HAP-1 (cell line): ENCODE measurements around the gene CEBPB.
A peak's percentile ranks its signal among the peaks of the same experiment; 100 is the strongest.

Source experiments
- DNase-seq, 2 experiments: peaks; one replicate each; pipeline ENCODE4 v3.0.0-alpha.2; 2016 to 2020; ENCODE audit warnings: low spot score in 2 of 2
- H3K27me3 ChIP-seq: fragments of 250-450 bp; sonication (Bioruptor Pico); 2 replicates; pipeline ENCODE4 v1.5.1; 2020; ENCODE audit warnings: low read depth, mild to moderate bottlenecking, moderate library complexity
- H3K36me3 ChIP-seq: fragments of 250-450 bp; sonication (Bioruptor Pico); replicated peaks from 2 replicates; pipeline ENCODE4 v1.5.1; 2020; ENCODE audit warnings: mild to moderate bottlenecking
- H3K4me1 ChIP-seq: fragments of 250-450 bp; sonication (Bioruptor Pico); 2 replicates; pipeline ENCODE4 v1.5.1; 2020; ENCODE audit warnings: mild to moderate bottlenecking
- H3K4me3 ChIP-seq: fragments of 250-450 bp; sonication (Bioruptor Pico); 2 replicates; pipeline ENCODE4 v1.5.1; 2020; ENCODE audit warnings: mild to moderate bottlenecking, moderate library complexity
- H3K9me3 ChIP-seq: fragments of 250-450 bp; sonication (Bioruptor Pico); 2 replicates; pipeline ENCODE4 v1.5.1; 2020; ENCODE audit warnings: mild to moderate bottlenecking, moderate library complexity
- in situ Hi-C: fragments of 300-500 bp; cut with MboI; formaldehyde crosslinking; loops from 3 replicates; pipeline ENCODE4 v1.14.3; 2020; ENCODE audit warnings: low sequenced_read_pairs, inconsistent platforms, mixed read lengths

The CEBPB gene

GRCh38 chr20:50216543-50217206 lies 26.0 kb downstream of the CEBPB start:
- no peak for DNase-seq
- in situ Hi-C loops, result no loop called here
- H3K9me3 ChIP-seq, result no peaks in the 10 kb centered on the region
- peaks cover 15% of the 10 kb centered on the region for H3K27me3 ChIP-seq
- no peaks in the 10 kb centered on the region for H3K4me1 ChIP-seq
- H3K4me3 ChIP-seq, result no peak overlapping the region
- H3K36me3 ChIP-seq, result no peaks in the 10 kb centered on the region

DNA sequence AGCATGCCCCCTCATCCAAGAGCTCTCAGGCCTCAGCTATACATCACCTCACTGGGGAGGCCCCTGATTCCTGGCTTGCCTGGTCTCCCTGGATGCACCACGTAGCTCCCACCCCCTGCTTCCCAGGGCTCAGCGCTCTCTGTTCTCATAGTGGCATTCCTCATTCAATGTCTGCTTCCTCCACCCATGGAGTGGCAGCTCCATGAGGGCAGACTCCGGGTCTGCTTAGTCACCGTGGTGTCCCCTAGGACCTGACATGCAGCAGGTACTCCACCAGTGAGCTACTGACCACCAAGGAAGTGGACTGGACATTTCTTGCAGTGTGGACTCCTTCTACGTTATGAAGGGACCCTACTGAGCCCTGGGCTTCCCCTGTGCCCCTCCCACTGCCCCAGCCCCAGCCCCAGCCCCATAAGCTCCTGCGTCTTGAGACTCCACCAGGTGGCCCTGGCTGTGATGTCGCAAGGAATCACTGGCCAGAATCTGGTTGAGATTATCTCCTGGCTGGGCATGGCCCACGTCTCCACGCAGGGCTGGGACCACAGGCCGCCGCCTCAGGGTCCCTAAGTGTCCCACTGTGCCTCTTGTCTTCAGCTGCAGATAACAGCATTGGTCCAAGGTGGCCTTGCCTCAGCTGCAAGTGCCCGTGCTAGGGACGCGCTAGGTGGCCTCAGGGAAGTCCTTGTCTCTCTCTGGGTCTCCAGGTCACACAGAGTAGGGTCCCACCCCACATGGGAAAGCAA lies 26.7 kb downstream of the CEBPB start:
- Histone ChIP-seq H3K27me3 (peaks cover 15% of the 10 kb centered on the region), H3K36me3 (no peaks in the 10 kb centered on the region), H3K4me3 (no peak overlapping the region), H3K9me3 (no peaks in the 10 kb centered on the region), H3K4me1 (no peaks in the 10 kb centered on the region)
- DNase-seq, result no peak
- in situ Hi-C loops, result no loop called here

GRCh38 chr20:50218987-50219435 lies 28.4 kb downstream of the CEBPB start:
- Histone ChIP-seq H3K9me3 (no peaks in the 10 kb centered on the region), H3K4me3 (no peak overlapping the region), H3K4me1 (no peaks in the 10 kb centered on the region), H3K27me3 (peaks cover 4% of the 10 kb centered on the region; the same call in 1 of the 2 replicates), H3K36me3 (no peaks in the 10 kb centered on the region)
- in situ Hi-C loops, result no loop called here
- DNase-seq, result no peak

DNA sequence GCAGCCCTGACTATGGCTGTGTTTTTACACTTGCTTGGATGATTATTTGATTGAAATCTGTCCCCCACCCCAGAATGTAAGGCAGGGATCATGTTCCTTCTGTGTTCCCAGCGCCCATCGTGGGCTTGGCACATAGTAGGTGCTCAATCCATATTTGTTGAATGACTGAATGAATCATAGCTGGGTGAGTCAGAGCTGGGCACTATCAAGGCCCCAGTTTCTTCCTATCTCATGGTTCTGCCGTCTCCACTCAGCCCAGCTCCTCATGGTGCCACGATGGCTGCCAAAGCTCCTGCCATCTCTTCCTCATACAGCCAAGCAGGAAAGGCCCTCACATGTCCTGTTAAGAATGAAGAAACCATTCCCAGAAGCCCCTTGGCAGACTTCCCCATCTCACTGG lies 29.0 kb downstream of the CEBPB start:
- in situ Hi-C loops, result no loop called here
- H3K4me3 ChIP-seq, result no peak overlapping the region
- H3K36me3 ChIP-seq, result no peaks in the 10 kb centered on the region
- H3K9me3 ChIP-seq, result no peaks in the 10 kb centered on the region
- peaks cover 4% of the 10 kb centered on the region; the same call in 1 of the 2 replicates for H3K27me3 ChIP-seq
- H3K4me1 ChIP-seq, result no peaks in the 10 kb centered on the region
- DNase-seq, result no peak

- Histone ChIP-seq H3K36me3 (no peaks in the 10 kb centered on the region), H3K4me3 (no peak overlapping the region), H3K9me3 (no peaks in the 10 kb centered on the region), H3K27me3 (peaks cover under 1% of the 10 kb centered on the region; the same call in 1 of the 2 replicates), H3K4me1 (no peaks in the 10 kb centered on the region)
- DNase-seq, result no peak
- in situ Hi-C loops, result no loop called here
These were observed 29.7 kb downstream of the CEBPB start for GRCh38 chr20:50220093-50220893.

DNA sequence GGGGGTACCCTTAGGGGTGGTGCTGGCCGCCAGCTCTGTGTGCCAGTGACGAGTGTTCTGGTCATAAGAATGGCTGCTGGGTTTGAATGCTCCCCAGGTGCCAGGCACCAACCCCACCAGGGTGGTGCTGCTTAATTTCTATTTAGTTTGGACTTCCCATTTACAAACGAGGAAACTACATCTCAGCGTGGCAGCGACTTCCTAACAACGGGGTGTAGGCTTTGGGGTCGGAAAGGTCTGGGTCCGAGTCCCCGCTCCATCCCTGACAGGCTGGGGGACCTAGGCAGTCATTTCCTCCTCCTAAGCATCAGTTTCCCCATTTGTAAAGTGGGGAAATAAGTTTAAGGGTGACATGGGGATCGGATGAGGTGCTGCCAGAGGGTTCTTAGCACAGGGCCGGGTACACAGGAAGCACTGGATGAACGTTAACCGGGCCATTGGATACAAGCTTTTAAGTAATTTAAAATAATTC lies 30.3 kb downstream of the CEBPB start:
- no peak for DNase-seq
- Histone ChIP-seq H3K9me3 (no peaks in the 10 kb centered on the region), H3K36me3 (no peaks in the 10 kb centered on the region), H3K27me3 (no peaks in the 10 kb centered on the region), H3K4me3 (no peak overlapping the region), H3K4me1 (no peaks in the 10 kb centered on the region)
- in situ Hi-C loops, result no loop called here

GRCh38 chr20:50221501-50222308 lies 31.1 kb downstream of the CEBPB start:
- in situ Hi-C loops, result no loop called here

GRCh38 chr20:50222309-50223038 lies 31.8 kb downstream of the CEBPB start:
- Histone ChIP-seq H3K4me3 (no peak overlapping the region), H3K4me1 (no peaks in the 10 kb centered on the region), H3K9me3 (no peaks in the 10 kb centered on the region), H3K27me3 (no peaks in the 10 kb centered on the region), H3K36me3 (no peaks in the 10 kb centered on the region)
- DNase-seq, result no peak
- in situ Hi-C loops, result no loop called here

More at GRCh38 chr20:50221501-50222308, 31.1 kb downstream of the CEBPB start:
- Histone ChIP-seq H3K36me3 (no peaks in the 10 kb centered on the region), H3K4me3 (no peak overlapping the region), H3K27me3 (no peaks in the 10 kb centered on the region), H3K9me3 (no peaks in the 10 kb centered on the region), H3K4me1 (no peaks in the 10 kb centered on the region)
- no peak for DNase-seq

DNA sequence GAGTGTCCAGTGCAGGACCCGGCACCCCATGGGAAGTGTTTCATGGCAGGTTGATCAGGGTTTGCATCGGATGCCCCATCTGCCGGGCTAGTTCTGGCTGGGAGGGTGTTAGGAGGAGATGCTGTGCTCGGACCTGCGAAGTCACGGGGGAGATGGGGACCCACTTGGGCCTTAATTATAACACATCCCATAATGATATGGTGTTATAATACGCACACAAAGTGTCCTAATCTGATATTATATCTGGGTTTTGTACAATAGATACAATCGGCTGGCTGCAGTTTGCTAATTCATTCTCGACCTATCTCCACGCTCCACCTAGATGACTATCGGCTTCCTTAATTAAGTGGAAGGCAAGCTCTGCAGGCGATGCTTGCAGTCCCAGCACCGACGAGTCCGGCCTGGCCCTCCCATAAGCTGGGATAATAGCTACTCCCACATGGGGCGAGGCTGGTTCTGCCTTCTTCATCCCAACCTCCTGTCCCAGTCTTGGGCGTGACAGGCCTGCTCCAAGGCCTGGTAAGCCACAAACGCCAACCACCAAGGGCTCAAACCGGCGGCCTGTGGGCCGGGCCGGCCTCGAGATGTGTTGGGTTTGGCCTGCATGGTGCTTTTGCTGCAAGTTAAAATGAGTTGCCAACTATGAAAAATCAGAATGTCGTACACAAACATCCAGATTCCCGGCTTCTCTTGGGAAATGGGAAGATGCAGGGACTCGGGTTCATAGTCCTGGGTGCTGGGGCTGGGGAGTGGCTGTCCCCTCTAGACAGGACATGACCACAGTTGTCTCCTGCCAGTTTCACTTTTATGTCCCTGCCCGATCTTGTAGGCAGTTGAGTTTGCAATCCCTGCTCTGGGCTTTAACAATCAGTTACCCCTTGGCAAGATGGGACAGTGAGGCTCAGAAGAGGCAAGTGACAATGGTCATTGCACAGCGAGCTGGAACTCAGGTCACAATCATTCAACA lies 32.7 kb downstream of the CEBPB start:
- in situ Hi-C loops, result no loop called here
- no peak overlapping the region for H3K4me3 ChIP-seq
- no peaks in the 10 kb centered on the region for H3K4me1 ChIP-seq
- DNase-seq, result no peak
- H3K9me3 ChIP-seq, result no peaks in the 10 kb centered on the region
- H3K27me3 ChIP-seq, result no peaks in the 10 kb centered on the region
- H3K36me3 ChIP-seq, result no peaks in the 10 kb centered on the region

- no peaks in the 10 kb centered on the region for H3K4me1 ChIP-seq
- H3K36me3 ChIP-seq, result no peaks in the 10 kb centered on the region
- H3K9me3 ChIP-seq, result no peaks in the 10 kb centered on the region
- no peak for DNase-seq
- in situ Hi-C loops, result no loop called here
- no peaks in the 10 kb centered on the region for H3K27me3 ChIP-seq
- no peak overlapping the region for H3K4me3 ChIP-seq
These were observed 33.4 kb downstream of the CEBPB start for GRCh38 chr20:50224052-50224451.

DNA sequence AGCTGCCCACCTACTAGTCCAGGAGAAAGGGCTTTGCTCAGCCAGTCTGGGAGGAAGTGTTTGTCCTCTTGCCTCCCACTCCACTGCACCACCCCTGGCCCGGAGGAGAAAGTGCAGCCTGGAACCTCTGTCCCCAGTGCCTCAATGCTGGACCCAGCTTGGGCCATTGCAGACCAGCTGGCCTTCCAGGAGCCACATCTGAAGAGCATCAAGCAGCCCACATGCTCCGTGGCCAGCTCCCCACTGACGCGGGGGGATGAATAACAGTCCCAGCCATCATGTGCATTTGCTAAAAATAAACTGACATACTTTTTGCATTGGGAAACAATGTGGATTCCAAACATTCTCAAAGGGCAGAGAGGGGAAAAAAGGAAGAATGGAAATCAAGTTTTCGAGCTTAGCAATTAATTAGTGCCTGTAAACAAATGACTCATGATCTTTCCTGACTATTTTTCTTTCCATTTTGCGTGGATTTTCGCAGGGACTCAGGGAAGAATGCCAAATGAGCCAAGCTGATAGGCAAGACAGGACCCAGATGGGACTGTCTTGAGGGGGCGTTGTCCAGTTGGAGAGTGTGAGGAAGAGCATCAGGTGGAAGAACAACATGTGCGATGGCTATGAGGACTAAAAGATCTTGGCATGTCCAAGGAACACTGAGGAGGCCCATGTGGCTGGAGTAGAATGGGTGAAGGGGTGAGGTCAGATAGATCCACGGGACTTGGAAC lies 34.1 kb downstream of the CEBPB start:
- in situ Hi-C loops, result no loop called here
- H3K36me3 ChIP-seq, result no peaks in the 10 kb centered on the region
- DNase-seq, result peak in 1 of 2 experiments; percentile 35
- no peak overlapping the region for H3K4me3 ChIP-seq
- no peaks in the 10 kb centered on the region for H3K9me3 ChIP-seq
- no peaks in the 10 kb centered on the region for H3K4me1 ChIP-seq
- H3K27me3 ChIP-seq, result no peaks in the 10 kb centered on the region
